H1 (cell line): Measurements from ENCODE around the gene BRSK2. TPM values are rescaled to one million over a fixed set of nuclear protein-coding genes. Genes with fewer than 3 reads are reported as not detected.

ENCODE experiments used
- EP300 ChIP-seq, 2 experiments: IDR thresholded peaks; 1 replicate in 1 of 2; 2 replicates in 1 of 2; pipeline ENCODE4 v1.6.1; 2011 to 2012; ENCODE audit warnings: low read depth in 2 of 2, low read length in 2 of 2, mild to moderate bottlenecking in 2 of 2, borderline replicate concordance in 1 of 2, inconsistent platforms in 1 of 2, moderate library complexity in 1 of 2
- polyA plus RNA-seq, 7 experiments: library from polyadenylated mRNA; depleted of rRNA in 3 of 7; stranded (reverse) in 5 of 7; unstranded in 2 of 7; fragments of >200 nt in 5 of 7; fragments of 200-250 nt in 2 of 7; gene quantifications; 1 replicate in 5 of 7; 2 replicates in 1 of 7; 4 replicates in 1 of 7; pipeline versions ENCODE4 v1.2.1 to v1.2.3, GENCODE V29; 2011 to 2013; ENCODE audit warnings: missing spikeins in 2 of 7, mixed read lengths in 2 of 7
- total RNA-seq: library from RNA; stranded (reverse); fragmentation: NEBNext Ultra II Directional; extraction: Animal tissue kit (Norgen Biotek cat#: 25700); gene quantifications from 2 replicates; pipeline ENCODE4 v1.2.1, GENCODE V29; 2021
- TF ChIP-seq, protein P1 (sequence below), 3 experiments: IDR thresholded peaks; 1 replicate in 2 of 3; 2 replicates in 1 of 3; pipeline versions ENCODE4 v1.5.1 to v1.6.1; 2011; ENCODE audit warnings: low read length in 3 of 3, mild to moderate bottlenecking in 3 of 3, inconsistent platforms in 2 of 3, low read depth in 1 of 3, moderate library complexity in 1 of 3; ENCODE audit not compliant: insufficient read depth in 1 of 3; ENCODE audit errors: control extremely low read depth in 1 of 3

The BRSK2 gene
- total and polyA plus RNA-seq, 2 of the 8 experiments (the other 6 are each of a cell fraction or from before 2014, with no cell fraction given): 17.3 to 27.1 TPM

DNA sequence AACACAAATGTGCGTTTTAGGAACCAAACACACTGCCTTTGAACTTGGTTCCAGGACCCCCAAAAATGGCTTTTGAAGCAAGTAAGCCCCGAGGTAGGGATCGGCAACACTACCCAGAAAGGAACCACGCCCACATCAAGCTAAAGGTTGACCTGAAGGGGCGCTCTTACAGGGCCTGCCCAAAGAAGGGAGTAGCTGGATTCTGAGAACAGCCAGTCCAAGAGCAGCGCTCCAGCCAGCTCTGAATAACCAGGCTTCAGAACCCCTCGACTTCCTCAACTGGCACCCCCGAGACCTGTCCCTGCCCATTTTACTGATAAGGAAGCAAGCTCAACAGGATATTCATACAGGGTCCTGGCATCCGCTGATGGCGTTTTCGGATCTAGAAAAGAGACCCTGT, 115.7 kb downstream of the BRSK2 start (continued):
- peak in 1 of 2 experiments; percentile 66; a peak in 1 of 3 replicates for TF ChIP-seq EP300 (IDR thresholded peaks at IDR 0.05; ENCODE audit: borderline replicate concordance in 1 of 2, low read depth in 2 of 2, low read length in 2 of 2)
- TF ChIP-seq, protein P1, sequence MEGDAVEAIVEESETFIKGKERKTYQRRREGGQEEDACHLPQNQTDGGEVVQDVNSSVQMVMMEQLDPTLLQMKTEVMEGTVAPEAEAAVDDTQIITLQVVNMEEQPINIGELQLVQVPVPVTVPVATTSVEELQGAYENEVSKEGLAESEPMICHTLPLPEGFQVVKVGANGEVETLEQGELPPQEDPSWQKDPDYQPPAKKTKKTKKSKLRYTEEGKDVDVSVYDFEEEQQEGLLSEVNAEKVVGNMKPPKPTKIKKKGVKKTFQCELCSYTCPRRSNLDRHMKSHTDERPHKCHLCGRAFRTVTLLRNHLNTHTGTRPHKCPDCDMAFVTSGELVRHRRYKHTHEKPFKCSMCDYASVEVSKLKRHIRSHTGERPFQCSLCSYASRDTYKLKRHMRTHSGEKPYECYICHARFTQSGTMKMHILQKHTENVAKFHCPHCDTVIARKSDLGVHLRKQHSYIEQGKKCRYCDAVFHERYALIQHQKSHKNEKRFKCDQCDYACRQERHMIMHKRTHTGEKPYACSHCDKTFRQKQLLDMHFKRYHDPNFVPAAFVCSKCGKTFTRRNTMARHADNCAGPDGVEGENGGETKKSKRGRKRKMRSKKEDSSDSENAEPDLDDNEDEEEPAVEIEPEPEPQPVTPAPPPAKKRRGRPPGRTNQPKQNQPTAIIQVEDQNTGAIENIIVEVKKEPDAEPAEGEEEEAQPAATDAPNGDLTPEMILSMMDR (IDR thresholded peaks at IDR 0.05; ENCODE audit: control extremely low read depth in 1 of 3, insufficient read depth in 1 of 3, low read depth in 1 of 3, low read length in 3 of 3): peak; percentile 56 to 76 (median 62)
